ENCODE measurements around the gene ITGB2.

- TF ChIP-seq CTCF (IDR thresholded peaks at IDR 0.05) = no peak
- no peak for TF ChIP-seq POLR2A (IDR thresholded peaks at IDR 0.05)
Measured at GRCh38 chr21:44910229-44911067, 10.3 kb downstream of the ITGB2 start.
